Measurements from ENCODE around the gene BMS1. TPM values are rescaled to one million over a fixed set of nuclear protein-coding genes. Genes with fewer than 3 reads are reported as not detected.

The BMS1 gene
- total and polyA plus RNA-seq, 2 of the 8 experiments (the other 6 are each of a cell fraction or from before 2014, with no cell fraction given): 3.7 to 34.6 TPM

DNA sequence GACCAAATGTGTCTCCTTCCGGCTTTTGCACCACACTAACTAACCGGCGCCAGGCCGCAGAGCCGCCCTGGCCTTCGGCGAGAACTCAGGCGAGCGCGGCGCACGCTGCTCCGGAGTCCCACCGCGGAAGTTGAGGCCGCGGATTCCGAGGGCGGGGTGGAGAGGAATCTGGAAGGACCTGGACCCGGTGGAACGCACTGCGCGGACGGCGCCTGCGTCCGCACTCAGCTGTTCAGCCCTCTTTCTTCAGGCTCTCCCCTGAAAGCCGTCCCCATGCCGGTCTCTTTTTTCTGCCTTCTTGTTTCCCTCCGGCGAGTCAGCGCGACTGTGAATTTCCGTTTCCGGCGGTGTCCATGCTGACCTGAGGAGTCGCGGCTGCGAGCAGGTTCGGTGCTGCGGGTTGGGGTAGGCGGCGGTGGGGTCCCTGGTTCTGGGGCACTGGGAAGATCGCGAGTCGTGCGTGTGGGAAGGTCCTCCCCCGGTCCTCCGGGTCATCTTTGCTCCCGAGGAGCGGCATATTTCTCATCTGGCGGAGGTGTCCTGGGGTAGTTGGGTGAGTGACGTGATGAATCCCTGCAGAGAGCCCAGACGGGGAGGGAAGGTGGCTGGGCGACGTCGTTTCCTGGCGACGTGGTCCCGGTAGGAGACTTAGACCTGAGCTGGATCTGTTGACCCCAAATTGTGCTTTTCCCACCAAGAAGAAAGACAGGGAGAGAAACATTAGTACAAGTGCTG, at the start of gene BMS1 (continued):
- TF ChIP-seq, protein P1, sequence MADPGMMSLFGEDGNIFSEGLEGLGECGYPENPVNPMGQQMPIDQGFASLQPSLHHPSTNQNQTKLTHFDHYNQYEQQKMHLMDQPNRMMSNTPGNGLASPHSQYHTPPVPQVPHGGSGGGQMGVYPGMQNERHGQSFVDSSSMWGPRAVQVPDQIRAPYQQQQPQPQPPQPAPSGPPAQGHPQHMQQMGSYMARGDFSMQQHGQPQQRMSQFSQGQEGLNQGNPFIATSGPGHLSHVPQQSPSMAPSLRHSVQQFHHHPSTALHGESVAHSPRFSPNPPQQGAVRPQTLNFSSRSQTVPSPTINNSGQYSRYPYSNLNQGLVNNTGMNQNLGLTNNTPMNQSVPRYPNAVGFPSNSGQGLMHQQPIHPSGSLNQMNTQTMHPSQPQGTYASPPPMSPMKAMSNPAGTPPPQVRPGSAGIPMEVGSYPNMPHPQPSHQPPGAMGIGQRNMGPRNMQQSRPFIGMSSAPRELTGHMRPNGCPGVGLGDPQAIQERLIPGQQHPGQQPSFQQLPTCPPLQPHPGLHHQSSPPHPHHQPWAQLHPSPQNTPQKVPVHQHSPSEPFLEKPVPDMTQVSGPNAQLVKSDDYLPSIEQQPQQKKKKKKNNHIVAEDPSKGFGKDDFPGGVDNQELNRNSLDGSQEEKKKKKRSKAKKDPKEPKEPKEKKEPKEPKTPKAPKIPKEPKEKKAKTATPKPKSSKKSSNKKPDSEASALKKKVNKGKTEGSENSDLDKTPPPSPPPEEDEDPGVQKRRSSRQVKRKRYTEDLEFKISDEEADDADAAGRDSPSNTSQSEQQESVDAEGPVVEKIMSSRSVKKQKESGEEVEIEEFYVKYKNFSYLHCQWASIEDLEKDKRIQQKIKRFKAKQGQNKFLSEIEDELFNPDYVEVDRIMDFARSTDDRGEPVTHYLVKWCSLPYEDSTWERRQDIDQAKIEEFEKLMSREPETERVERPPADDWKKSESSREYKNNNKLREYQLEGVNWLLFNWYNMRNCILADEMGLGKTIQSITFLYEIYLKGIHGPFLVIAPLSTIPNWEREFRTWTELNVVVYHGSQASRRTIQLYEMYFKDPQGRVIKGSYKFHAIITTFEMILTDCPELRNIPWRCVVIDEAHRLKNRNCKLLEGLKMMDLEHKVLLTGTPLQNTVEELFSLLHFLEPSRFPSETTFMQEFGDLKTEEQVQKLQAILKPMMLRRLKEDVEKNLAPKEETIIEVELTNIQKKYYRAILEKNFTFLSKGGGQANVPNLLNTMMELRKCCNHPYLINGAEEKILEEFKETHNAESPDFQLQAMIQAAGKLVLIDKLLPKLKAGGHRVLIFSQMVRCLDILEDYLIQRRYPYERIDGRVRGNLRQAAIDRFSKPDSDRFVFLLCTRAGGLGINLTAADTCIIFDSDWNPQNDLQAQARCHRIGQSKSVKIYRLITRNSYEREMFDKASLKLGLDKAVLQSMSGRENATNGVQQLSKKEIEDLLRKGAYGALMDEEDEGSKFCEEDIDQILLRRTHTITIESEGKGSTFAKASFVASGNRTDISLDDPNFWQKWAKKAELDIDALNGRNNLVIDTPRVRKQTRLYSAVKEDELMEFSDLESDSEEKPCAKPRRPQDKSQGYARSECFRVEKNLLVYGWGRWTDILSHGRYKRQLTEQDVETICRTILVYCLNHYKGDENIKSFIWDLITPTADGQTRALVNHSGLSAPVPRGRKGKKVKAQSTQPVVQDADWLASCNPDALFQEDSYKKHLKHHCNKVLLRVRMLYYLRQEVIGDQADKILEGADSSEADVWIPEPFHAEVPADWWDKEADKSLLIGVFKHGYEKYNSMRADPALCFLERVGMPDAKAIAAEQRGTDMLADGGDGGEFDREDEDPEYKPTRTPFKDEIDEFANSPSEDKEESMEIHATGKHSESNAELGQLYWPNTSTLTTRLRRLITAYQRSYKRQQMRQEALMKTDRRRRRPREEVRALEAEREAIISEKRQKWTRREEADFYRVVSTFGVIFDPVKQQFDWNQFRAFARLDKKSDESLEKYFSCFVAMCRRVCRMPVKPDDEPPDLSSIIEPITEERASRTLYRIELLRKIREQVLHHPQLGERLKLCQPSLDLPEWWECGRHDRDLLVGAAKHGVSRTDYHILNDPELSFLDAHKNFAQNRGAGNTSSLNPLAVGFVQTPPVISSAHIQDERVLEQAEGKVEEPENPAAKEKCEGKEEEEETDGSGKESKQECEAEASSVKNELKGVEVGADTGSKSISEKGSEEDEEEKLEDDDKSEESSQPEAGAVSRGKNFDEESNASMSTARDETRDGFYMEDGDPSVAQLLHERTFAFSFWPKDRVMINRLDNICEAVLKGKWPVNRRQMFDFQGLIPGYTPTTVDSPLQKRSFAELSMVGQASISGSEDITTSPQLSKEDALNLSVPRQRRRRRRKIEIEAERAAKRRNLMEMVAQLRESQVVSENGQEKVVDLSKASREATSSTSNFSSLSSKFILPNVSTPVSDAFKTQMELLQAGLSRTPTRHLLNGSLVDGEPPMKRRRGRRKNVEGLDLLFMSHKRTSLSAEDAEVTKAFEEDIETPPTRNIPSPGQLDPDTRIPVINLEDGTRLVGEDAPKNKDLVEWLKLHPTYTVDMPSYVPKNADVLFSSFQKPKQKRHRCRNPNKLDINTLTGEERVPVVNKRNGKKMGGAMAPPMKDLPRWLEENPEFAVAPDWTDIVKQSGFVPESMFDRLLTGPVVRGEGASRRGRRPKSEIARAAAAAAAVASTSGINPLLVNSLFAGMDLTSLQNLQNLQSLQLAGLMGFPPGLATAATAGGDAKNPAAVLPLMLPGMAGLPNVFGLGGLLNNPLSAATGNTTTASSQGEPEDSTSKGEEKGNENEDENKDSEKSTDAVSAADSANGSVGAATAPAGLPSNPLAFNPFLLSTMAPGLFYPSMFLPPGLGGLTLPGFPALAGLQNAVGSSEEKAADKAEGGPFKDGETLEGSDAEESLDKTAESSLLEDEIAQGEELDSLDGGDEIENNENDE (IDR thresholded peaks at IDR 0.05; ENCODE audit: insufficient replicate concordance, low read length): no peak
- TF ChIP-seq GTF2F1 (IDR thresholded peaks at IDR 0.05; ENCODE audit: borderline replicate concordance, low read depth, low read length): peak; percentile 91
- TF ChIP-seq ZNF274 (IDR thresholded peaks at IDR 0.05; ENCODE audit: borderline replicate concordance, extremely low read depth, low read length): no peak
- TF ChIP-seq HDAC6 (IDR thresholded peaks at IDR 0.05; ENCODE audit: low read depth, low read length): no peak
- no peak; the same call in 1 of the 2 replicates for TF ChIP-seq SRF (IDR thresholded peaks at IDR 0.05; ENCODE audit: low read depth, low read length)
- no peak for TF ChIP-seq MAFK (IDR thresholded peaks at IDR 0.05; ENCODE audit: low read depth, low read length)
- TF ChIP-seq SP4 (IDR thresholded peaks at IDR 0.05; ENCODE audit: low read length): peak; percentile 68; the same call in 1 of the 2 replicates
- TF ChIP-seq EGR1 (IDR thresholded peaks at IDR 0.05; ENCODE audit: borderline replicate concordance, low read depth, low read length): peak; percentile 73; the same call in 1 of the 2 replicates
- no peak for TF ChIP-seq SAP30 (IDR thresholded peaks at IDR 0.05; ENCODE audit: insufficient read depth, insufficient replicate concordance, low read length)
- TF ChIP-seq FOSL1 (IDR thresholded peaks at IDR 0.05; ENCODE audit: insufficient read depth, low read depth, low read length): no peak
